Left lung (tissue), 10 donors: ENCODE measurements around the gene FGF14. TPM values are rescaled to one million over a fixed set of nuclear protein-coding genes. Genes with fewer than 3 reads are reported as not detected.

Experiments used
- ATAC-seq: fragments of 200-7000 bp; cut with Tn5 transposase; one replicate; pipeline ENCODE4 v1.9.1; 2020; ENCODE audit warnings: moderate library complexity
- DNase-seq, 4 donors: peaks; one replicate each; pipeline ENCODE4 v3.0.0-alpha.2; 2013 to 2020
- H3K27ac ChIP-seq, 2 donors: fragments of 200-600 bp; sonication (generic) in 1 of 2; one replicate each; pipeline versions ENCODE4 v1.5.0 to v1.8.0; 2020 to 2021
- H3K27me3 ChIP-seq, 2 donors: fragments of 200-600 bp; sonication (generic) in 1 of 2; one replicate each; pipeline versions ENCODE4 v1.5.0 to v1.8.0; 2020 to 2021
- H3K36me3 ChIP-seq, 2 donors: fragments of 200-600 bp; sonication (generic) in 1 of 2; one replicate each; pipeline versions ENCODE4 v1.5.0 to v1.8.0; 2020 to 2021
- H3K4me1 ChIP-seq, 2 donors: fragments of 200-600 bp; one replicate each; pipeline ENCODE4 v1.8.0; 2021
- H3K4me3 ChIP-seq, 2 donors: fragments of 200-600 bp; sonication (generic) in 1 of 2; one replicate each; pipeline versions ENCODE4 v1.5.0 to v1.8.0; 2020 to 2021; ENCODE audit warnings: mild to moderate bottlenecking in 1 of 2
- H3K9me3 ChIP-seq, 2 donors: fragments of 200-600 bp; sonication (generic) in 1 of 2; one replicate each; pipeline versions ENCODE4 v1.5.0 to v1.8.0; 2020 to 2021
- CTCF ChIP-seq, 2 donors: fragments of 200-600 bp; sonication (generic) in 1 of 2; IDR thresholded peaks; one replicate each; pipeline versions ENCODE4 v1.5.0 to v1.8.0; 2021; ENCODE audit warnings: antibody characterized with exemption in 2 of 2
- intact Hi-C, 2 donors: fragments of 100-400 bp; cut with DNase I; formaldehyde crosslinking; loops; one replicate each; pipeline versions ENCODE4 v1.11.2 to v1.14.2; 2022
- polyA plus RNA-seq, 6 donors: library from polyadenylated mRNA; unstranded; fragments of 120-200 nt; gene quantifications; one replicate each; pipeline ENCODE4 v1.2.1, GENCODE V29; 2013; ENCODE audit not compliant: insufficient read length in 6 of 6
- total RNA-seq, 2 donors: library from RNA; stranded (reverse); fragmentation: NEBNext Ultra II Directional; extraction: Animal tissue kit (Norgen Biotek cat#: 25700); gene quantifications; one replicate each; pipeline ENCODE4 v1.2.1, GENCODE V29; 2021
- donor health status: DM: no; HTN: yes; CAD: no.
- donor health status: DM: no; HTN: no; CAD: no.

FGF14 gene
- total and polyA plus RNA-seq, 8 donors = 0.45 to 3.4 (median 0.78) TPM

- no peaks in the 10 kb centered on the region for H3K4me1 ChIP-seq
- TF ChIP-seq CTCF (IDR thresholded peaks at IDR 0.05) = no peak
- H3K27me3 ChIP-seq = no peaks in the 10 kb centered on the region
- no peak overlapping the region for H3K27ac ChIP-seq
- no peaks in the 10 kb centered on the region for H3K36me3 ChIP-seq
- no peaks in the 10 kb centered on the region for H3K9me3 ChIP-seq
- intact Hi-C loops = no loop called here
- DNase-seq = no peak
- no peak overlapping the region for H3K4me3 ChIP-seq
- ATAC-seq = no peak
Measured at GRCh38 chr13:101949681-101950080, 452.2 kb downstream of the FGF14 start.

- H3K4me1 ChIP-seq = no peaks in the 10 kb centered on the region
- no peak overlapping the region for H3K27ac ChIP-seq
- DNase-seq (no peak), ATAC-seq (no peak)
- no peaks in the 10 kb centered on the region for H3K27me3 ChIP-seq
- intact Hi-C loops = no loop called here
- no peaks in the 10 kb centered on the region for H3K36me3 ChIP-seq
- TF ChIP-seq CTCF (IDR thresholded peaks at IDR 0.05) = no peak
- no peak overlapping the region for H3K4me3 ChIP-seq
- H3K9me3 ChIP-seq = no peaks in the 10 kb centered on the region
Measured at GRCh38 chr13:101946401-101946800, 455.4 kb downstream of the FGF14 start.

DNA sequence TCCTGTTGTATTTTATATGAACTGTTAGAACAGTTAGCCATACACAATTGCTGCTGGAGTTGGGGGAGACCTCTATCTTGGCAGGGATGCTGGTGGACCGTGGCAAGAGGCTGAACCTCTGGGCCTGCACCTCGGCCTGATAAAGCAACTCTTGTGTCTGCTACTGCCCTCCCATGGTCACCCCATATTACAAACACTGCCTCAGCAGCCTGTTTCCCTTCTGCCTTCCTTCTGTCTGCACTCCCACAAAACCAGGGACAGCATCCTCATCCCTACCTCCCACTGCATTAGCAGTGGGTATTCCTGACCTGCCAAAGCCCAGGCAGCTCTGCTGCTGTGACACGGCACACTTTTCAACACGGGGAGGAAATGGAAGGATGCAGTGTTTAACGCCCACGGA lies 456.4 kb downstream of the FGF14 start:
- H3K4me1 ChIP-seq = no peaks in the 10 kb centered on the region
- no peaks in the 10 kb centered on the region for H3K27me3 ChIP-seq
- intact Hi-C loops = no loop called here
- H3K27ac ChIP-seq = no peak overlapping the region
- H3K9me3 ChIP-seq = no peaks in the 10 kb centered on the region
- H3K4me3 ChIP-seq = no peak overlapping the region
- no peak for DNase-seq
- H3K36me3 ChIP-seq = no peaks in the 10 kb centered on the region
- no peak for ATAC-seq
- no peak for TF ChIP-seq CTCF (IDR thresholded peaks at IDR 0.05)

DNA sequence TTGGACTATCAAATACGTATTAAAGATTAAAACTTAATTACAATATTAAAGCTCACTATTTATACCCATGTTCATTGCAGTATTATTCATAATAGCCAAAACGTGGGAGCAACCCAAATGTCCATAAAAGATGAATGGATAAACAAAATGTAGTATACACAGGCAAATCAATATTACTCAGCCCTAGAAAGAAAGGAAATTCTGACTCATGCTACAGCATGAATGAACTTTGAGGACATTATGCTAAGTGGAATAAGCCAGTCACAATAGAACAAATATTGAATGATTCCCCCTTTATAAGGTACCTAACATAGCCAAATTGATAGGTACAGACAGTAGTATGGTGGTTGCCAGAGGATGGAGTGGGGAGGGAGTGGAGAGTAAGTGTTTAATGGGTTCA lies 457.3 kb downstream of the FGF14 start:
- Histone ChIP-seq H3K9me3 (no peaks in the 10 kb centered on the region), H3K36me3 (no peaks in the 10 kb centered on the region), H3K4me3 (no peak overlapping the region), H3K27me3 (no peaks in the 10 kb centered on the region), H3K4me1 (no peaks in the 10 kb centered on the region), H3K27ac (no peak overlapping the region)
- no peak for DNase-seq
- intact Hi-C loops = loop anchor here in 1 of 2 donors (5.0 kb wide), 1 partner anchor 513 kb away; no protein-coding TSS in a partner anchor
- ATAC-seq = no peak
- TF ChIP-seq CTCF (IDR thresholded peaks at IDR 0.05) = no peak

DNA sequence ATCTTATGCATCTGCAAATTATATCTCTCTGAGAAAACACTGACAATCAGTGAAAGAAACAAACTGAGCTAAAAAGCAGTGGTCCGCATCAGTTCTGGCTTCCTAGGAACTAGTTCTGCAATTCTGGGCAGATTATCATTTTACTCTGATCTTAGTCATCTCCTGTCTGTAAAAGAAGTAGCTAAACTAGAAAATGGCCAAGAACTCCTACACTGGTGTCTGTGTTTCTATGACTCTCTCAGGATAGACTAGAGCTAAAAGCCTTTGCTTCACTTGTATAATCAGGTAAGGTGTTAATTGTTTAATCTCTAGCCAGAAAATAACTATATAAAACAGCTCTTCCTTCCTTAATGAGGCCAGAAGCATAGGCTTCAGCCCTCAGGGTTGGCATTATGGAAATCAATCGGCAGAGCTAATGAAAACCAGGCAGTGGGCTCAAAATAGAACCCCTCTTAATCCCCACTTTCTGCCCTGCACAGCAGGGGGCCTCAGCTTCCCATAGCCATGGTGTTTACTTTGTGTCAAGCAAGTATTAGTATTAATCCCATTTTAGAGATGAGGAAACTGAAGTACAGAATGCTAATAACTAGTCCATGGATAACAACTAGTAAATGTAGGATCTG lies 459.2 kb downstream of the FGF14 start:
- ATAC-seq = no peak

More for the DNA sequence above, 459.2 kb downstream of the FGF14 start:
- Histone ChIP-seq H3K4me1 (no peaks in the 10 kb centered on the region), H3K36me3 (no peaks in the 10 kb centered on the region), H3K9me3 (no peaks in the 10 kb centered on the region), H3K27me3 (no peaks in the 10 kb centered on the region), H3K4me3 (no peak overlapping the region), H3K27ac (no peak overlapping the region)
- intact Hi-C loops = loop anchor here in 1 of 2 donors (5.0 kb wide), 1 partner anchor 515 kb away; no protein-coding TSS in a partner anchor
- TF ChIP-seq CTCF (IDR thresholded peaks at IDR 0.05) = no peak
- DNase-seq = no peak
